ENCODE results near the gene GYS2.
"Not testable (repeated sequence)": the region's sequence is repeated elsewhere in the genome, so short reads cannot be mapped to it uniquely, and the experiment has no call there.

Gene GYS2

GRCh38 chr12:21604245-21605101 lies at the start of gene GYS2:
Gene GYS2, minus strand, starts transcription at chr12:21604847. Its CDS starts 255 bp downstream, at chr12:21604592.
- DNase-seq: no peak

GRCh38 chr12:21651821-21652220 lies 47.2 kb upstream of the GYS2 start:
- DNase-seq: no peak

- no peak for DNase-seq
These were observed 46.4 kb upstream of the GYS2 start for GRCh38 chr12:21650997-21651396.

- DNase-seq: no peak
These were observed 44.4 kb upstream of the GYS2 start for GRCh38 chr12:21649034-21649433.

- no peak for DNase-seq
These were observed 43.7 kb upstream of the GYS2 start for GRCh38 chr12:21648378-21648777.

GRCh38 chr12:21647179-21647578 lies 42.5 kb upstream of the GYS2 start:
- no peak for DNase-seq

GRCh38 chr12:21645041-21645500 lies 40.4 kb upstream of the GYS2 start:
- DNase-seq: not testable (repeated sequence)

- DNase-seq: no peak
These were observed 39.9 kb upstream of the GYS2 start for GRCh38 chr12:21644516-21644915.

- no peak for DNase-seq
These were observed 39.1 kb upstream of the GYS2 start for GRCh38 chr12:21643758-21644157.

GRCh38 chr12:21642707-21643389 lies 38.2 kb upstream of the GYS2 start:
- peak; percentile 10 for DNase-seq

GRCh38 chr12:21638054-21638891 lies 33.6 kb upstream of the GYS2 start:
- DNase-seq: no peak

GRCh38 chr12:21634245-21634644 lies 29.6 kb upstream of the GYS2 start:
- DNase-seq: no peak

GRCh38 chr12:21631367-21631766 lies 26.7 kb upstream of the GYS2 start:
- DNase-seq: no peak

GRCh38 chr12:21627924-21628323 lies 23.3 kb upstream of the GYS2 start:
- no peak for DNase-seq

GRCh38 chr12:21618566-21618965 lies 13.9 kb upstream of the GYS2 start:
- DNase-seq: peak; percentile 13

- DNase-seq: no peak
These were observed 12.4 kb upstream of the GYS2 start for GRCh38 chr12:21617030-21617429.

- peak; percentile 45 for DNase-seq
These were observed 10.8 kb upstream of the GYS2 start for GRCh38 chr12:21615431-21615830.

GRCh38 chr12:21614506-21614905 lies 9.9 kb upstream of the GYS2 start:
- DNase-seq: peak; percentile 11

- DNase-seq: no peak
These were observed 9.3 kb upstream of the GYS2 start for GRCh38 chr12:21613931-21614330.

- DNase-seq: no peak
These were observed 3.5 kb upstream of the GYS2 start for GRCh38 chr12:21608196-21608595.

GRCh38 chr12:21607701-21608100 lies 3.1 kb upstream of the GYS2 start:
- DNase-seq: no peak

- no peak for DNase-seq
These were observed 1.5 kb upstream of the GYS2 start for GRCh38 chr12:21606175-21606574.

GRCh38 chr12:21602774-21603173 lies 1.9 kb downstream of the GYS2 start:
- DNase-seq: no peak
